Fibroblast of lung (primary cell): ENCODE data around the gene RAD23B.

Experiments
- EZH2 ChIP-seq: IDR thresholded peaks from 2 replicates; pipeline ENCODE4 v1.5.1; 2012; ENCODE audit warnings: low read length, control low read depth, mild to moderate bottlenecking; ENCODE audit errors: missing control alignments
- TF ChIP-seq, protein P1 (sequence below), 2 donors: IDR thresholded peaks in 1 of 2; conservative IDR thresholded peaks in 1 of 2; 1 replicate in 1 of 2; 2 replicates in 1 of 2; pipeline ENCODE4 v1.5.1; 2011 to 2012; ENCODE audit warnings: low read length in 2 of 2, control low read depth in 1 of 2, inconsistent platforms in 1 of 2, low read depth in 1 of 2, mild to moderate bottlenecking in 1 of 2

DNA sequence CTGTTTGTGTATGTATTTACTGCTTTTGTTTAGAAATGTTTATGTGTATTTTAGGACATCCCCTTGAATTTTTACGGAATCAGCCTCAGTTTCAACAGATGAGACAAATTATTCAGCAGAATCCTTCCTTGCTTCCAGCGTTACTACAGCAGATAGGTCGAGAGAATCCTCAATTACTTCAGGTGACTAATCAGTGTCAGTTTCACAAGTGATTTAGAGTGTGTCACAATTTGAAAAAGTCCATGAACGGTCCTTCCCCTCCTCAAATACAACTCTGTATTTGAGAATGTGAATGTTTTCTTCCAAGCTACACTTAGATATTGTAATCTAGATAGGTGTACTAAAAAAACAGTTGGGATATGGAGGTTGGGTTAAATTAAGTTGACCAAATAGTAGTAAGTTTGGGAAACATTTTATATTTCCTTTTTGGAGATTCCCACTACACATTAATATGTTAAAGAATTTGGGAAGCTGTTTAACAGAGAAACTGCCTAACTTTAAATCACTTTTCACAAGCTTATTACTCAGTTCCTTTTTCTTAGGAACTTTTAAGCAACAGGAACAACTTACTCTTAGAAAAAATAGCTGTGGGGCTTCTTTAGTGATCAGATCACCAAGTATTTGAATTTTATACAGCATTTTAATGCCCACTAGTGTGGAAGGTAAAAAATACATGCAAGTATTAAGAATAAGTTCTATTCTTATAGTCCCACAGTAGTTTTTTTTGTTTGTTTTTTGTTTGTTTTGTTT is 40.9 kb downstream of the RAD23B start:
- no peak for TF ChIP-seq EZH2
- TF ChIP-seq, protein P1, sequence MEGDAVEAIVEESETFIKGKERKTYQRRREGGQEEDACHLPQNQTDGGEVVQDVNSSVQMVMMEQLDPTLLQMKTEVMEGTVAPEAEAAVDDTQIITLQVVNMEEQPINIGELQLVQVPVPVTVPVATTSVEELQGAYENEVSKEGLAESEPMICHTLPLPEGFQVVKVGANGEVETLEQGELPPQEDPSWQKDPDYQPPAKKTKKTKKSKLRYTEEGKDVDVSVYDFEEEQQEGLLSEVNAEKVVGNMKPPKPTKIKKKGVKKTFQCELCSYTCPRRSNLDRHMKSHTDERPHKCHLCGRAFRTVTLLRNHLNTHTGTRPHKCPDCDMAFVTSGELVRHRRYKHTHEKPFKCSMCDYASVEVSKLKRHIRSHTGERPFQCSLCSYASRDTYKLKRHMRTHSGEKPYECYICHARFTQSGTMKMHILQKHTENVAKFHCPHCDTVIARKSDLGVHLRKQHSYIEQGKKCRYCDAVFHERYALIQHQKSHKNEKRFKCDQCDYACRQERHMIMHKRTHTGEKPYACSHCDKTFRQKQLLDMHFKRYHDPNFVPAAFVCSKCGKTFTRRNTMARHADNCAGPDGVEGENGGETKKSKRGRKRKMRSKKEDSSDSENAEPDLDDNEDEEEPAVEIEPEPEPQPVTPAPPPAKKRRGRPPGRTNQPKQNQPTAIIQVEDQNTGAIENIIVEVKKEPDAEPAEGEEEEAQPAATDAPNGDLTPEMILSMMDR (conservative IDR thresholded peaks at IDR 0.05 in 1 of 2, IDR thresholded peaks at IDR 0.05 in 1 of 2; ENCODE audit: low read depth in 1 of 2, low read length in 2 of 2): no peak
